H9 (cell line): ENCODE results near the gene HIPK2. TPM values are rescaled to one million over a fixed set of nuclear protein-coding genes. Genes with fewer than 3 reads are reported as not detected.

Experiments used
- DNase-seq: peaks from one replicate; pipeline ENCODE4 v3.0.0-alpha.2; 2017
- H2AFZ ChIP-seq: one replicate; pipeline ENCODE4 v1.6.1; 2013; ENCODE audit warnings: mild to moderate bottlenecking, low read length, control low read depth, moderate library complexity
- H2AK5ac ChIP-seq: 2 replicates; pipeline ENCODE4 v1.6.1; 2013; ENCODE audit warnings: low read length, control low read depth, mixed read lengths; ENCODE audit not compliant: insufficient read length
- H2BK120ac ChIP-seq: one replicate; pipeline ENCODE4 v1.6.1; 2013; ENCODE audit warnings: low read depth, mild to moderate bottlenecking, low read length, control low read depth, inconsistent platforms; ENCODE audit not compliant: poor library complexity, severe bottlenecking
- H2BK12ac ChIP-seq: 2 replicates; pipeline ENCODE4 v1.6.1; 2013; ENCODE audit warnings: low read length, control low read depth, mixed read lengths, low read depth; ENCODE audit not compliant: insufficient read length
- H2BK15ac ChIP-seq: 2 replicates; pipeline ENCODE4 v1.6.1; 2013; ENCODE audit warnings: low read depth, low read length, control low read depth
- H2BK20ac ChIP-seq: one replicate; pipeline ENCODE4 v1.6.1; 2013; ENCODE audit warnings: low read depth, mild to moderate bottlenecking, low read length, control low read depth, inconsistent platforms; ENCODE audit not compliant: poor library complexity, severe bottlenecking
- H2BK5ac ChIP-seq: 2 replicates; pipeline ENCODE4 v1.6.1; 2013; ENCODE audit warnings: low read length, control low read depth, mixed read lengths; ENCODE audit not compliant: insufficient read length
- H3K14ac ChIP-seq: 2 replicates; pipeline ENCODE4 v1.6.1; 2013; ENCODE audit warnings: low read length, control low read depth; ENCODE audit not compliant: insufficient read depth
- H3K18ac ChIP-seq: 2 replicates; pipeline ENCODE4 v1.6.1; 2013; ENCODE audit warnings: low read depth, mild to moderate bottlenecking, mixed read lengths, low read length, control low read depth; ENCODE audit not compliant: insufficient read length
- H3K23ac ChIP-seq: 2 replicates; pipeline ENCODE4 v1.6.1; 2013; ENCODE audit warnings: low read length, control low read depth, mixed read lengths, low read depth; ENCODE audit not compliant: insufficient read length
- H3K23me2 ChIP-seq: 2 replicates; pipeline ENCODE4 v1.6.1; 2013; ENCODE audit warnings: low read depth, mild to moderate bottlenecking, mixed read lengths, low read length, control low read depth; ENCODE audit not compliant: insufficient read length, poor library complexity, severe bottlenecking
- H3K27ac ChIP-seq: 2 replicates; pipeline ENCODE4 v1.5.1; 2013; ENCODE audit warnings: low read length, control low read depth, mixed read lengths, low read depth; ENCODE audit not compliant: insufficient read length
- H3K27me3 ChIP-seq: 2 replicates; pipeline ENCODE4 v1.6.1; 2013; ENCODE audit warnings: low read length, control low read depth, inconsistent platforms; ENCODE audit not compliant: insufficient read depth
- H3K4ac ChIP-seq: 2 replicates; pipeline ENCODE4 v1.6.1; 2013; ENCODE audit warnings: low read depth, mild to moderate bottlenecking, control low read depth, inconsistent platforms, low read length, moderate library complexity
- H3K4me1 ChIP-seq: 2 replicates; pipeline ENCODE4 v1.6.1; 2013; ENCODE audit warnings: low read length, control low read depth, inconsistent platforms; ENCODE audit not compliant: insufficient read depth
- H3K4me2 ChIP-seq: 2 replicates; pipeline ENCODE4 v1.6.1; 2013; ENCODE audit warnings: low read length, control low read depth, mixed read lengths; ENCODE audit not compliant: insufficient read length, insufficient read depth
- H3K56ac ChIP-seq: 2 replicates; pipeline ENCODE4 v1.6.1; 2013; ENCODE audit warnings: low read depth, mild to moderate bottlenecking, mixed read lengths, low read length, control low read depth; ENCODE audit not compliant: insufficient read length
- H3K79me1 ChIP-seq: 2 replicates; pipeline ENCODE4 v1.6.1; 2013; ENCODE audit warnings: low read depth, mild to moderate bottlenecking, moderate library complexity, low read length, control low read depth, inconsistent platforms; ENCODE audit not compliant: insufficient read depth, poor library complexity, severe bottlenecking
- H3K79me2 ChIP-seq: 2 replicates; pipeline ENCODE4 v1.6.1; 2013; ENCODE audit warnings: low read length, control low read depth, inconsistent platforms; ENCODE audit not compliant: insufficient read depth
- H3K9ac ChIP-seq: 2 replicates; pipeline ENCODE4 v1.6.1; 2013; ENCODE audit warnings: low read length, control low read depth, mixed read lengths; ENCODE audit not compliant: insufficient read length; ENCODE audit errors: extremely low read depth
- H3K9me3 ChIP-seq: one replicate; pipeline ENCODE4 v1.6.1; 2013; ENCODE audit warnings: low read depth, low read length, inconsistent platforms; ENCODE audit not compliant: control insufficient read depth
- H3T11ph ChIP-seq: one replicate; pipeline ENCODE4 v1.6.1; 2013; ENCODE audit warnings: mild to moderate bottlenecking, low read length, control low read depth, inconsistent platforms
- H4K20me1 ChIP-seq: one replicate; pipeline ENCODE4 v1.6.1; 2013; ENCODE audit not compliant: control insufficient read depth, insufficient read length, insufficient read depth
- H4K5ac ChIP-seq: 2 replicates; pipeline ENCODE4 v1.6.1; 2013; ENCODE audit warnings: low read depth, mild to moderate bottlenecking, mixed read lengths, low read length, control low read depth; ENCODE audit not compliant: insufficient read length
- H4K8ac ChIP-seq: replicated peaks from 2 replicates; pipeline ENCODE4 v1.6.1; 2013; ENCODE audit warnings: low read length, control low read depth, mixed read lengths, low read depth; ENCODE audit not compliant: insufficient read length
- H4K91ac ChIP-seq: 2 replicates; pipeline ENCODE4 v1.6.1; 2013; ENCODE audit warnings: low read depth, mild to moderate bottlenecking, moderate library complexity, mixed read lengths, low read length, control low read depth; ENCODE audit not compliant: insufficient read length
- H3K27ac Mint-ChIP-seq, 3 experiments: 2 replicates in 2 of 3; 3 replicates in 1 of 3; pipeline ENCODE4 v1.8.0; 2020 to 2021; ENCODE audit warnings: mixed read lengths in 3 of 3, mild to moderate bottlenecking in 1 of 3, moderate library complexity in 1 of 3
- H3K27me3 Mint-ChIP-seq: 2 replicates; pipeline ENCODE4 v1.8.0; 2021; ENCODE audit warnings: low read depth, mild to moderate bottlenecking, moderate library complexity, mixed read lengths
- H3K36me3 Mint-ChIP-seq, 3 experiments: 2 replicates in 2 of 3; 3 replicates in 1 of 3; pipeline ENCODE4 v1.8.0; 2020 to 2021; ENCODE audit warnings: low read depth in 3 of 3, mixed read lengths in 3 of 3; ENCODE audit not compliant: insufficient read depth in 1 of 3
- H3K4me1 Mint-ChIP-seq, 2 experiments: 2 replicates each; pipeline ENCODE4 v1.8.0; 2020; ENCODE audit warnings: mixed read lengths in 2 of 2
- H3K4me3 Mint-ChIP-seq, 2 experiments: 2 replicates in 1 of 2; 3 replicates in 1 of 2; pipeline ENCODE4 v1.8.0; 2020 to 2021; ENCODE audit warnings: mild to moderate bottlenecking in 2 of 2, mixed read lengths in 2 of 2, moderate library complexity in 1 of 2
- H3K9me3 Mint-ChIP-seq, 2 experiments: 2 replicates in 1 of 2; 3 replicates in 1 of 2; pipeline ENCODE4 v1.8.0; 2020; ENCODE audit warnings: mild to moderate bottlenecking in 2 of 2, mixed read lengths in 2 of 2, moderate library complexity in 1 of 2
- CTCF ChIP-seq: fragments of 200-600 bp; sonication (generic); conservative IDR thresholded peaks from 3 replicates; pipeline ENCODE4 v1.8.0; 2021; ENCODE audit warnings: antibody characterized with exemption, mild to moderate bottlenecking
- WGBS: extraction: QIAGEN DNeasy Blood & Tissue Kit; methylation state at CpG from one replicate; pipeline ENCODE4 v1.1.7; 2013; ENCODE audit warnings: missing lambda C conversion rate, low lambda C conversion rate, mixed read lengths; ENCODE audit not compliant: insufficient read length; ENCODE audit errors: extremely low coverage; 5-methylcytosine and 5-hydroxymethylcytosine counted together
- total RNA-seq: library from RNA; stranded (reverse); gene quantifications from 2 replicates; pipeline ENCODE4 v1.2.1, GENCODE V29; 2021

The HIPK2 gene
- total RNA-seq, 1 experiment from 2014 or later, result 21.9 TPM

GRCh38 chr7:139645572-139646523 lies 131.9 kb downstream of the HIPK2 start:
- H3T11ph ChIP-seq, result no peak overlapping the region
- no peak overlapping the region for H4K8ac ChIP-seq
- no peaks in the 10 kb centered on the region for H4K20me1 ChIP-seq
- H3K79me1 ChIP-seq, result no peaks in the 10 kb centered on the region
- Mint-ChIP-seq H3K4me1 (peaks cover 29 to 31% of the 10 kb centered on the region in 2 experiments), H3K27me3 (no peaks in the 10 kb centered on the region), H3K36me3 (no peaks in the 10 kb centered on the region), H3K27ac (no peak overlapping the region), H3K9me3 (no peaks in the 10 kb centered on the region), H3K4me3 (no peak overlapping the region)
- H3K18ac ChIP-seq, result no peak overlapping the region
- WGBS, result no CpG with 5 or more reads among the region's 19 CpGs
- H3K9ac ChIP-seq, result no peak overlapping the region
- TF ChIP-seq CTCF, result peak; percentile 94
- H3K79me2 ChIP-seq, result no peaks in the 10 kb centered on the region
- no peaks in the 10 kb centered on the region for H3K23me2 ChIP-seq
- no peak overlapping the region for H2BK5ac ChIP-seq
- H3K27ac ChIP-seq, result no peak overlapping the region
- H2AFZ ChIP-seq, result no peak overlapping the region
- no peak overlapping the region for H3K14ac ChIP-seq
- no peak overlapping the region for H2BK12ac ChIP-seq
- H3K9me3 ChIP-seq, result no peaks in the 10 kb centered on the region
- peak; percentile 89 for DNase-seq
- no peak overlapping the region for H3K4ac ChIP-seq
- no peak overlapping the region for H4K91ac ChIP-seq
- H3K23ac ChIP-seq, result no peak overlapping the region
- no peak overlapping the region for H2BK20ac ChIP-seq
- no peak overlapping the region for H3K4me2 ChIP-seq
- no peak overlapping the region for H3K56ac ChIP-seq
- H2AK5ac ChIP-seq, result no peak overlapping the region
- H2BK15ac ChIP-seq, result no peak overlapping the region
- no peak overlapping the region for H4K5ac ChIP-seq
- no peaks in the 10 kb centered on the region for H3K27me3 ChIP-seq
- H3K4me1 ChIP-seq, result no peaks in the 10 kb centered on the region
- no peak overlapping the region for H2BK120ac ChIP-seq
